K562 (cell line): Measurements from ENCODE around the gene CUX1. TPM values are rescaled to one million over a fixed set of nuclear protein-coding genes. Genes with fewer than 3 reads are reported as not detected.

ENCODE experiments used
- BRCA1 ChIP-seq, 2 experiments: fragments of 450-650 bp in 1 of 2; sonication (generic) in 1 of 2; formaldehyde crosslinking in 1 of 2; IDR thresholded peaks; 2 replicates each; pipeline versions ENCODE4 v1.5.0 to v1.6.1; 2017 to 2020; ENCODE audit warnings: mild to moderate bottlenecking in 1 of 2, missing genetic modification reagents in 1 of 2
- EP400 ChIP-seq: fragments of 450-650 bp; IDR thresholded peaks from 2 replicates; pipeline ENCODE4 v1.6.1; 2017; ENCODE audit warnings: antibody characterized with exemption, mild to moderate bottlenecking, moderate library complexity
- FOXK2 ChIP-seq, 2 experiments: fragments of 450-650 bp; IDR thresholded peaks in 1 of 2; conservative IDR thresholded peaks in 1 of 2; 2 replicates each; pipeline ENCODE4 v1.6.1; 2016; ENCODE audit warnings: low read depth in 2 of 2, mild to moderate bottlenecking in 1 of 2
- HDAC6 ChIP-seq: IDR thresholded peaks from 2 replicates; pipeline ENCODE4 v1.6.1; 2012; ENCODE audit warnings: low read depth, mild to moderate bottlenecking, control low read depth, inconsistent platforms, low read length, moderate library complexity
- ILF3 ChIP-seq: fragments of 450-650 bp; IDR thresholded peaks from 2 replicates; pipeline ENCODE4 v1.6.1; 2018; ENCODE audit warnings: antibody characterized with exemption, mild to moderate bottlenecking, moderate library complexity, borderline replicate concordance
- KAT7 ChIP-seq: sonication (generic); formaldehyde crosslinking; IDR thresholded peaks from 2 replicates; pipeline ENCODE4 v1.8.0; 2022; ENCODE audit warnings: missing genetic modification reagents, mild to moderate bottlenecking, borderline replicate concordance
- MAFF ChIP-seq: IDR thresholded peaks from 2 replicates; pipeline ENCODE4 v1.6.1; 2012; ENCODE audit warnings: low read length, improper control_type of control experiment
- MBD2 ChIP-seq: sonication (generic); IDR thresholded peaks from 2 replicates; pipeline ENCODE4 v1.6.1; 2016; ENCODE audit warnings: low read depth, borderline replicate concordance
- MED1 ChIP-seq: sonication (generic); formaldehyde crosslinking; IDR thresholded peaks from 2 replicates; pipeline ENCODE4 v1.8.1; 2023; ENCODE audit warnings: missing genetic modification reagents, borderline replicate concordance
- MEF2A ChIP-seq: IDR thresholded peaks from 2 replicates; pipeline ENCODE4 v1.6.1; 2011; ENCODE audit warnings: low read depth, mild to moderate bottlenecking, low read length, moderate library complexity; ENCODE audit not compliant: control insufficient read depth
- MLX ChIP-seq, 2 experiments: fragments of 450-650 bp in 1 of 2; sonication (generic) in 1 of 2; formaldehyde crosslinking; conservative IDR thresholded peaks; 2 replicates each; pipeline versions ENCODE4 v1.4.0 to v1.8.1; 2020 to 2022; ENCODE audit warnings: mild to moderate bottlenecking in 1 of 2, missing genetic modification reagents in 1 of 2
- MTA2 ChIP-seq: fragments of 450-650 bp; IDR thresholded peaks from 2 replicates; pipeline ENCODE4 v1.6.1; 2016; ENCODE audit warnings: low read depth
- MYBL2 ChIP-seq, 2 experiments: fragments of 450-650 bp in 1 of 2; sonication (generic) in 1 of 2; formaldehyde crosslinking in 1 of 2; IDR thresholded peaks; 2 replicates each; pipeline versions ENCODE4 v1.6.1 to v1.8.1; 2017 to 2022; ENCODE audit warnings: borderline replicate concordance in 1 of 2, inconsistent platforms in 1 of 2, low read depth in 1 of 2, mild to moderate bottlenecking in 1 of 2, missing genetic modification reagents in 1 of 2, moderate library complexity in 1 of 2
- NBN ChIP-seq: fragments of 450-650 bp; IDR thresholded peaks from 2 replicates; pipeline ENCODE4 v1.6.1; 2016; ENCODE audit warnings: low read depth, mild to moderate bottlenecking
- NR4A1 ChIP-seq, 2 experiments: fragments of 250-450 bp in 1 of 2; fragments of 450-650 bp in 1 of 2; sonication (Bioruptor Pico) in 1 of 2; IDR thresholded peaks; 2 replicates each; pipeline versions ENCODE4 v1.4.0 to v1.6.1; 2016 to 2020; ENCODE audit warnings: mild to moderate bottlenecking in 2 of 2, missing compliant biosample characterization in 1 of 2, missing genetic modification characterization in 1 of 2, moderate library complexity in 1 of 2
- PATZ1 ChIP-seq: fragments of 250-450 bp; sonication (Bioruptor Pico); IDR thresholded peaks from 2 replicates; pipeline ENCODE4 v1.5.0; 2020; ENCODE audit warnings: mild to moderate bottlenecking, borderline replicate concordance
- SMARCA5 ChIP-seq: fragments of 450-650 bp; IDR thresholded peaks from 2 replicates; pipeline ENCODE4 v1.6.1; 2016
- VEZF1 ChIP-seq: fragments of 200-800 bp; sonication (Bioruptor generic); IDR thresholded peaks from 2 replicates; pipeline ENCODE4 v1.6.1; 2017; ENCODE audit warnings: missing genetic modification characterization, missing compliant biosample characterization
- ZBTB12 ChIP-seq: fragments of 250-450 bp; sonication (Bioruptor Pico); IDR thresholded peaks from 2 replicates; pipeline ENCODE4 v1.4.0; 2020
- ZBTB17 ChIP-seq: fragments of 450-650 bp; formaldehyde crosslinking; IDR thresholded peaks from 2 replicates; pipeline ENCODE4 v1.4.0; 2020; ENCODE audit warnings: mild to moderate bottlenecking
- ZEB2 ChIP-seq: fragments of 450-650 bp; IDR thresholded peaks from 2 replicates; pipeline ENCODE4 v1.6.1; 2016
- ZNF12 ChIP-seq: sonication (generic); formaldehyde crosslinking; IDR thresholded peaks from 2 replicates; pipeline ENCODE4 v1.4.0; 2020; ENCODE audit warnings: mild to moderate bottlenecking, missing genetic modification reagents
- ZNF384 ChIP-seq: IDR thresholded peaks from 2 replicates; pipeline ENCODE4 v1.6.1; 2012; ENCODE audit warnings: low read depth, low read length, improper control_type of control experiment
- ZNF586 ChIP-seq: fragments of 450-650 bp; formaldehyde crosslinking; conservative IDR thresholded peaks from 2 replicates; pipeline ENCODE4 v1.4.0; 2020; ENCODE audit warnings: mild to moderate bottlenecking, moderate library complexity
- ZNF75A ChIP-seq: fragments of 450-650 bp; formaldehyde crosslinking; IDR thresholded peaks from 2 replicates; pipeline ENCODE4 v1.4.0; 2020; ENCODE audit warnings: mild to moderate bottlenecking
- polyA plus RNA-seq, 8 experiments: library from polyadenylated mRNA; depleted of rRNA in 4 of 8; stranded (reverse) in 5 of 8; unstranded in 3 of 8; fragments of >200 nt; fragmentation: Nextera tagmentation in 2 of 8; fragmentation: Illumina TruSeq in 1 of 8; extraction: Ambion mirVana in 2 of 8; extraction: Trizol in 1 of 8; gene quantifications; 2 replicates each; pipeline versions ENCODE4 v1.2.1 to v1.2.3, GENCODE V29; 2011 to 2014; ENCODE audit warnings: inconsistent platforms in 1 of 8, missing spikeins in 1 of 8
- total RNA-seq, 7 experiments: library from RNA; depleted of rRNA in 6 of 7; stranded (reverse); fragments of >200 nt in 6 of 7; fragmentation: Illumina TruSeq in 2 of 7; extraction: Trizol in 2 of 7; gene quantifications; 2 replicates each; pipeline versions ENCODE4 v1.2.1 to v1.2.3, GENCODE V29; 2011 to 2021; ENCODE audit warnings: low replicate concordance in 1 of 7

Gene CUX1
- total and polyA plus RNA-seq, 9 of the 15 experiments (the other 6 are each of a cell fraction or from before 2014, with no cell fraction given) = 3.6 to 55.3 (median 25.2) TPM

- TF ChIP-seq KAT7 (no peak), NR4A1 (CRISPR knock-in tag; IDR thresholded peaks at IDR 0.05) (no peak), NR4A1 (tag; IDR thresholded peaks at IDR 0.05) (no peak), ZEB2 (no peak), ZBTB12 (CRISPR knock-in tag) (no peak), ZNF12 (no peak), MLX (CRISPR knock-in tag; conservative IDR thresholded peaks at IDR 0.05) (no peak), FOXK2 (conservative IDR thresholded peaks at IDR 0.05 in 1 of 2, IDR thresholded peaks at IDR 0.05 in 1 of 2; ENCODE audit: low read depth in 2 of 2) (no peak), HDAC6 (no peak), PATZ1 (no peak), ILF3 (no peak), ZNF75A (CRISPR knock-in tag) (no peak), ZNF384 (no peak), ZBTB17 (CRISPR knock-in tag) (peak; percentile 65), MED1 (no peak), BRCA1 (IDR thresholded peaks at IDR 0.05) (no peak), BRCA1 (CRISPR knock-in tag; IDR thresholded peaks at IDR 0.05) (no peak), MYBL2 (IDR thresholded peaks at IDR 0.05; ENCODE audit: low read depth) (no peak), MYBL2 (CRISPR knock-in tag; IDR thresholded peaks at IDR 0.05; ENCODE audit: borderline replicate concordance) (no peak), NBN (no peak), MAFF (no peak), MEF2A (no peak), EP400 (peak; percentile 57; the same call in 1 of the 2 replicates), SMARCA5 (no peak), ZNF586 (no peak), MBD2 (no peak), VEZF1 (peak; percentile 44; the same call in 1 of the 2 replicates), MTA2 (no peak)
These were observed 447.0 kb downstream of the CUX1 start (continued) for GRCh38 chr7:102264367-102264891.
